Gastrocnemius medialis (tissue), 4 donors: Measurements from ENCODE around the gene HSPB2.

ENCODE experiments used
- CTCF ChIP-seq, 5 experiments: fragments of 450-650 bp in 3 of 5; fragments of 200-600 bp in 2 of 5; sonication (generic) in 2 of 5; IDR thresholded peaks in 4 of 5; conservative IDR thresholded peaks in 1 of 5; 1 replicate in 4 of 5; 2 replicates in 1 of 5; pipeline ENCODE4 v1.5.1; 2016 to 2019; ENCODE audit warnings: antibody characterized with exemption in 5 of 5, mild to moderate bottlenecking in 3 of 5, moderate library complexity in 3 of 5
- POLR2A ChIP-seq, 2 donors: fragments of 450-650 bp; IDR thresholded peaks; one replicate each; pipeline ENCODE4 v1.6.1; 2017; ENCODE audit warnings: antibody characterized with exemption in 2 of 2, mild to moderate bottlenecking in 2 of 2, moderate library complexity in 2 of 2

GRCh38 chr11:111923951-111924350, 11.4 kb downstream of the HSPB2 start:
- TF ChIP-seq CTCF (IDR thresholded peaks at IDR 0.05 in 4 of 5, conservative IDR thresholded peaks at IDR 0.05 in 1 of 5) (no peak), POLR2A (IDR thresholded peaks at IDR 0.05) (no peak)
